Measurements from ENCODE around the gene RINT1.

The RINT1 gene

DNA sequence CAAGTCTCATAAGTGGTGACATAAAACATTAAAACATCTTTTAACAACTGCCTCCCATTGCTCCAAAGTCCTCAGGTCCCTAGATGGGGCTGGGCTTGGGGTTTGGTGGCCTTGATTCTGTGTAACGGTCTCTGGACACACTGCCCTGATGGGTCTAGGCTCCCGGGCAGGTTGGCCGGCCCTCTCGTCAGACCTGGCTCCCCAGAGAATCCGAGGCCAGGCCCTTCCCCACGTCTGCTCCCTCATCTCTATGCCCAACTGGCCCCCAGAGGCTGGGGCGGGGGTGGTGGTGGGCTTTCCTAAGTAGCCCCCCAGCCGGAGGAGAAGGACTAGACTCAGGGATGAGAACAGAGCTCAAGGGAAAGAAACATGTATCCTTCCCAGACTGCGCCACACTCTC, 80.8 kb downstream of the RINT1 start:
- no peak for DNase-seq (ENCODE audit: low read depth in 2 of 2)
- no peak overlapping the region for H3K4me3 ChIP-seq (replicated peaks in 1 of 2; ENCODE audit: low read depth in 2 of 2, low read length in 2 of 2)
- TF ChIP-seq, protein P1, sequence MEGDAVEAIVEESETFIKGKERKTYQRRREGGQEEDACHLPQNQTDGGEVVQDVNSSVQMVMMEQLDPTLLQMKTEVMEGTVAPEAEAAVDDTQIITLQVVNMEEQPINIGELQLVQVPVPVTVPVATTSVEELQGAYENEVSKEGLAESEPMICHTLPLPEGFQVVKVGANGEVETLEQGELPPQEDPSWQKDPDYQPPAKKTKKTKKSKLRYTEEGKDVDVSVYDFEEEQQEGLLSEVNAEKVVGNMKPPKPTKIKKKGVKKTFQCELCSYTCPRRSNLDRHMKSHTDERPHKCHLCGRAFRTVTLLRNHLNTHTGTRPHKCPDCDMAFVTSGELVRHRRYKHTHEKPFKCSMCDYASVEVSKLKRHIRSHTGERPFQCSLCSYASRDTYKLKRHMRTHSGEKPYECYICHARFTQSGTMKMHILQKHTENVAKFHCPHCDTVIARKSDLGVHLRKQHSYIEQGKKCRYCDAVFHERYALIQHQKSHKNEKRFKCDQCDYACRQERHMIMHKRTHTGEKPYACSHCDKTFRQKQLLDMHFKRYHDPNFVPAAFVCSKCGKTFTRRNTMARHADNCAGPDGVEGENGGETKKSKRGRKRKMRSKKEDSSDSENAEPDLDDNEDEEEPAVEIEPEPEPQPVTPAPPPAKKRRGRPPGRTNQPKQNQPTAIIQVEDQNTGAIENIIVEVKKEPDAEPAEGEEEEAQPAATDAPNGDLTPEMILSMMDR (IDR thresholded peaks at IDR 0.05; ENCODE audit: low read depth, low read length) = no peak

DNA sequence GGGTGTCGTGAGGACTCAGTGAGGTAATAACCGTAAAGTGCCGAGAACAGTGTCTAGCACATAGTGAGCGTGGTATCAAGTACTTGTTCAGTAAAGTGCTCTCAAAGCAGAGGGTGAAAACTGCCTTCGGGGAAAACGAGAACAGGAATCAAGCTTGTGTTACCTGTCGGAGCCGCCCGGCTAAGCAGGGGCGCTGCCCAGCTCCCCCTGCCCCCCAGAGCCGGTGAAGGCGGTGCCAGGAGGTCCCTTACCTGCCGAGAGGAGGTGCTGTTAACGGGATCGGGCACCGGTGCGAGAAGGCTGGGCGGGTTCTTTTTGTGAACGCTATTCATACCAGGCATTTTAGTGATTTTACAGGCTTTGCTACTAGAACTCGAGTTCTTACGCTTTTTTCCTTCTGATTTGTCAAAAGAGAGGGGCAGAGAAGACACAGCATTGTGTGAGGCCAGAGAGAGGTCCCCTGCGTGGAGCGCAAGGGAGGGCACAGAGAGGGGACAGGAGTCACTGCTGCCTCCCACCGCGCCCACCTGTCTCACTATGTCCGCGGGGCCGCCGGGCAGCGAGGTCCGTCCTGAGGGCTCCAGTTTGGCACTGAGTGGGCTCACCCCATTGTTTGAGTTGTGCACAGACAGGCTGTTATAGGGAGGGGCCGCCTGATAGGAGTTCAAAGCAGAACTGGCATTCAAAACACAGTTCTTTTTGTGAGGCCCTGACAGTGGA, 81.8 kb downstream of the RINT1 start:
- TF ChIP-seq, protein P1 (IDR thresholded peaks at IDR 0.05; ENCODE audit: low read depth, low read length) = no peak
- DNase-seq (ENCODE audit: low read depth in 2 of 2) = no peak
- H3K4me3 ChIP-seq (replicated peaks in 1 of 2; ENCODE audit: low read depth in 2 of 2, low read length in 2 of 2) = no peak overlapping the region

DNA sequence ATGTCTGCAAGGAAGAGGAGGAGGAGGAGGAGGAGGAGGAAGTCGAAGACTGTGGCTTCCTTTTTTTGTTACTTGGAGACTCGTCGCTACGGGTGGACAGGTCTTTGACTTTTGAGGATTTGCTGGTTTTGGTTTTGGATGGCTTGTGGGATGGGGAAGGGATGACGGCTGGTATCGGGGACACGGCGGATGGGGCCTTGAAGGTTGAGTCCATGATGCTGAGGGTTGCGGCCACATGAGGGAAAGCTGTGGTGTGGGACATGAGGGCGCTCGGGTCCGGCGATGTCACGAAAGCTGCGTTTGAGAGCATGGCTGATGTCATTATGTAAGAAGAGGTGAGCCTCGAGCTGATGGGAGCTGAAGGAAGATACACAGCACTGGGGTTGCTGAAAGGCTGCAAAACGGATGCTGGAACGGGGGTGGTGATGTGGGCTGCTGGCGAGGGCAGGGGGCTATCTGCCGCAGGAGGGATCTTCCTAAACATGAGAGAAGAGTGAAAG, 82.4 kb downstream of the RINT1 start:
- no peak overlapping the region for H3K4me3 ChIP-seq (replicated peaks in 1 of 2; ENCODE audit: low read depth in 2 of 2, low read length in 2 of 2)
- DNase-seq (ENCODE audit: low read depth in 2 of 2) = no peak
- TF ChIP-seq, protein P1 (IDR thresholded peaks at IDR 0.05; ENCODE audit: low read depth, low read length) = no peak
